ENCODE measurements around the gene NFIA. TPM values are rescaled to one million over a fixed set of nuclear protein-coding genes. Genes with fewer than 3 reads are reported as not detected.

Gene NFIA
- total RNA-seq, 1 experiment from 2014 or later = 20.9 TPM

DNA sequence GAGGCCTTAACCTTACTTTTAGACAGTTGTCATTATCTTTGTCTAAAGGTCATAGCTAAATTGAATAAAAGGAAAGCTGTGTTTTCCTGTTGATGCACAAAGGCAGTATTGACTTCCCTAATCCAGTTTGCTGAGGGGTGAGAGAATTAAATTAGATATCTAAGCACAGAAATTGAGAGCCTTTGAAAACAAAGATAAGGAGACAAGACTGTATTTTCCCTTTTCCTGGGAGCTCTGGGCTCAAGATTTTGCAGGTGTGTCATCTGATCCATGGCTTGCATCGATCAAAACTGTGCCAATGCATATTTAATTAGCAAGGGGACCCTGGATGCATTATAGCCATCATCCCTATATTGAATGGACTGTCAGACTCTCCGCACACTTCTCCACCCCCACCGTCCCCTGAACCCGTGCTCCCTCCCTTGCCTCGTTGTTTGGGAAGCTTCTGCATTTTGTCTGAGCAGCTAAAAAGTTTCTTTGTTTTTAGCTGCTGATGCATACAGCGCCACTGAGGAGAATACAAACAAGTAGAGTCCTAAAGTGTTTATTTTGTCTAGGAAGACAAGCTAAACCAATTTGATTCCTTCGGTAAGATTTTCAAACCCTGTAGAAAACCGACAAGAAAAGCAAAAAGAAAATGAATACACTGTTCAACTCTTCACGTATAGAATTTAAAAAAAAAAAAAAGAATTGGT lies 186.3 kb downstream of the NFIA start:
- no peaks in the 10 kb centered on the region for H3K27me3 ChIP-seq (ENCODE audit: control insufficient read depth, insufficient read depth, low read length)
- H3K36me3 ChIP-seq (ENCODE audit: control insufficient read depth, insufficient read depth, low read length) = no peaks in the 10 kb centered on the region
- ATAC-seq = no peak
- no peak overlapping the region for H3K4me3 ChIP-seq (ENCODE audit: low read depth in 2 of 2, low read length in 2 of 2)
- intact Hi-C loops (cut with micrococcal nuclease; ENCODE audit: unreplicated experiment) = no loop called here
- in situ Hi-C loops (cut with HindIII; ENCODE audit: low pct_unique_long_range_greater_than_20kb, low sequenced_read_pairs) = no loop called here
- ChIA-PET CTCF (interaction anchor here (0.7 kb wide), 2 partner anchors 26 to 29 kb away, joined by 3 to 7 read pairs; no protein-coding TSS in a partner anchor), POLR2A (interaction anchor here (0.7 kb wide), 2 partner anchors 27 to 221 kb away, joined by 5 to 6 read pairs; no protein-coding TSS in a partner anchor)
- BruUV-seq (replicated peaks) = no TSS peak
- TF ChIP-seq CTCF (IDR thresholded peaks at IDR 0.05) (no peak), REST (IDR thresholded peaks at IDR 0.05; ENCODE audit: insufficient read depth in 1 of 2, low read depth in 2 of 2, low read length in 1 of 2) (no peak), SIN3A (IDR thresholded peaks at IDR 0.05; ENCODE audit: borderline replicate concordance, insufficient read depth, low read depth, low read length) (no peak), POLR2AphosphoS5 (IDR thresholded peaks at IDR 0.05; ENCODE audit: low read depth, low read length) (no peak), TCF7L2 (IDR thresholded peaks at IDR 0.05; ENCODE audit: low read depth, low read length) (no peak)
- H3K9me3 ChIP-seq (ENCODE audit: control insufficient read depth, insufficient read depth, low read depth, low read length) = no peaks in the 10 kb centered on the region
- no peak overlapping the region for H3K27ac ChIP-seq (ENCODE audit: low read length)
- peaks cover 14% of the 10 kb centered on the region for H3K4me1 ChIP-seq (ENCODE audit: control insufficient read depth, insufficient read depth, low read length)
- no peak for DNase-seq (ENCODE audit: low read depth, low spot score)

GRCh38 chr1:61269602-61270001 lies 187.2 kb downstream of the NFIA start:
- DNase-seq (ENCODE audit: low read depth, low spot score) = no peak
- Histone ChIP-seq H3K27me3 (ENCODE audit: control insufficient read depth, insufficient read depth, low read length) (no peaks in the 10 kb centered on the region), H3K9me3 (ENCODE audit: control insufficient read depth, insufficient read depth, low read depth, low read length) (no peaks in the 10 kb centered on the region), H3K36me3 (ENCODE audit: control insufficient read depth, insufficient read depth, low read length) (no peaks in the 10 kb centered on the region), H3K4me3 (ENCODE audit: low read depth in 2 of 2, low read length in 2 of 2) (no peak overlapping the region), H3K4me1 (ENCODE audit: control insufficient read depth, insufficient read depth, low read length) (peaks cover 14% of the 10 kb centered on the region), H3K27ac (ENCODE audit: low read length) (no peak overlapping the region)
- no peak for TF ChIP-seq TCF7L2 (IDR thresholded peaks at IDR 0.05; ENCODE audit: low read depth, low read length)
- in situ Hi-C loops (cut with HindIII; ENCODE audit: low pct_unique_long_range_greater_than_20kb, low sequenced_read_pairs) (no loop called here), intact Hi-C loops (cut with micrococcal nuclease; ENCODE audit: unreplicated experiment) (no loop called here)
- ChIA-PET CTCF (interaction anchor here (0.5 to 0.7 kb wide), 2 partner anchors 27 to 34 kb away, joined by 3 to 4 read pairs; no protein-coding TSS in a partner anchor), POLR2A (interaction anchor here (0.7 kb wide), 1 partner anchor 28 kb away, joined by 5 read pairs; no protein-coding TSS in a partner anchor)
- no peak for ATAC-seq
- BruUV-seq (replicated peaks) = no TSS peak

DNA sequence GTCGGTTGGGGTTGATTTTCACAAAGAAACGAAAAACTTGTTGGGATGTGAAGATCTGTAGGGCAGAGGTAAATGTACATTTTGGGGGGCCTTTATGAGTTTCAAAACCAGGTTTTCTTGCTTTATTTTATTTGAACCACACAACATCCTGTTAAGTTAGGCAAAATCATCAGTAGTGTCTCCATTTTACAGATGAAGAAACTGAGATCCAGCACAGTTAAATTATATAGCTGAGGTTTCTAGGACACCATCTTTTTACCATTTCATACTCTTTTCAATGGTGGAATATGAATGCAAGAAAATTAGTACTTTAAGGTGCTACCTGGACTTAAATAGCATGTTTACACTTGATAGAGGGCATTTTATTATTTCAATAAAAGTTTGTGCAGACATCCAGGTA lies 187.7 kb downstream of the NFIA start:
- ATAC-seq (no peak), DNase-seq (ENCODE audit: low read depth, low spot score) (no peak)
- Histone ChIP-seq H3K27ac (ENCODE audit: low read length) (no peak overlapping the region), H3K4me1 (ENCODE audit: control insufficient read depth, insufficient read depth, low read length) (peaks cover 14% of the 10 kb centered on the region), H3K9me3 (ENCODE audit: control insufficient read depth, insufficient read depth, low read depth, low read length) (no peaks in the 10 kb centered on the region), H3K36me3 (ENCODE audit: control insufficient read depth, insufficient read depth, low read length) (no peaks in the 10 kb centered on the region), H3K4me3 (ENCODE audit: low read depth in 2 of 2, low read length in 2 of 2) (no peak overlapping the region), H3K27me3 (ENCODE audit: control insufficient read depth, insufficient read depth, low read length) (no peaks in the 10 kb centered on the region)
- CTCF ChIA-PET = interaction anchor here (0.5 kb wide), 1 partner anchor 35 kb away, joined by 4 read pairs; no protein-coding TSS in a partner anchor
- intact Hi-C loops (cut with micrococcal nuclease; ENCODE audit: unreplicated experiment) = no loop called here
- POLR2A ChIA-PET = no interaction called here
- in situ Hi-C loops (cut with HindIII; ENCODE audit: low pct_unique_long_range_greater_than_20kb, low sequenced_read_pairs) = no loop called here
- TF ChIP-seq CTCF (IDR thresholded peaks at IDR 0.05) (no peak), POLR2AphosphoS5 (IDR thresholded peaks at IDR 0.05; ENCODE audit: low read depth, low read length) (no peak), REST (IDR thresholded peaks at IDR 0.05; ENCODE audit: insufficient read depth in 1 of 2, low read depth in 2 of 2, low read length in 1 of 2) (no peak), SIN3A (IDR thresholded peaks at IDR 0.05; ENCODE audit: borderline replicate concordance, insufficient read depth, low read depth, low read length) (no peak), TCF7L2 (IDR thresholded peaks at IDR 0.05; ENCODE audit: low read depth, low read length) (no peak)
- no TSS peak for BruUV-seq (replicated peaks)

Measured in Panc1 (cell line).